Measurements from ENCODE around the gene PHAF1.

PHAF1 gene

DNA sequence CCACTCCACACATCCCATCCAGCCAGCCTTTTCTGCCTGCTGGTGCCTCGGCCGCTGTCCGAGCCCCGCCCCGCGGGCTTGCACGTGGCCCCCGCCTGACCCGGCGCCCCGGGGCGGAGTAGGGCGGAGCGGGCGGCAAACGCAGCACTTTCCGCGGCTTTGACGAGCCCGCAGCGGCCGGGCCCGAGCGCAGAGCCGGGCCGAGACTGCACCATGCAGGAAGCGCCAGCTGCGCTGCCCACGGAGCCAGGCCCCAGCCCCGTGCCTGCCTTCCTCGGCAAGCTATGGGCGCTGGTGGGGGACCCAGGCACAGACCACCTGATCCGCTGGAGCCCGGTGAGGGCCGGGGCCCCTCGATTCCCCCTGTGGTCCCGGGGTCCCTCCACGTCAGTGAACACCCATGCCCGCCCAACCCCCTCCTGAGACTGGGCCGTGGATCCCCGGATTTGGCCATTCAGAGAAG is 54.9 kb downstream of the PHAF1 start, which contains the start of gene HSF4:
Gene HSF4, plus strand, starts transcription at position 147 of the 463 bp plus-strand sequence. Its CDS starts 67 bp downstream, at position 214.
- no peak for DNase-seq

DNA sequence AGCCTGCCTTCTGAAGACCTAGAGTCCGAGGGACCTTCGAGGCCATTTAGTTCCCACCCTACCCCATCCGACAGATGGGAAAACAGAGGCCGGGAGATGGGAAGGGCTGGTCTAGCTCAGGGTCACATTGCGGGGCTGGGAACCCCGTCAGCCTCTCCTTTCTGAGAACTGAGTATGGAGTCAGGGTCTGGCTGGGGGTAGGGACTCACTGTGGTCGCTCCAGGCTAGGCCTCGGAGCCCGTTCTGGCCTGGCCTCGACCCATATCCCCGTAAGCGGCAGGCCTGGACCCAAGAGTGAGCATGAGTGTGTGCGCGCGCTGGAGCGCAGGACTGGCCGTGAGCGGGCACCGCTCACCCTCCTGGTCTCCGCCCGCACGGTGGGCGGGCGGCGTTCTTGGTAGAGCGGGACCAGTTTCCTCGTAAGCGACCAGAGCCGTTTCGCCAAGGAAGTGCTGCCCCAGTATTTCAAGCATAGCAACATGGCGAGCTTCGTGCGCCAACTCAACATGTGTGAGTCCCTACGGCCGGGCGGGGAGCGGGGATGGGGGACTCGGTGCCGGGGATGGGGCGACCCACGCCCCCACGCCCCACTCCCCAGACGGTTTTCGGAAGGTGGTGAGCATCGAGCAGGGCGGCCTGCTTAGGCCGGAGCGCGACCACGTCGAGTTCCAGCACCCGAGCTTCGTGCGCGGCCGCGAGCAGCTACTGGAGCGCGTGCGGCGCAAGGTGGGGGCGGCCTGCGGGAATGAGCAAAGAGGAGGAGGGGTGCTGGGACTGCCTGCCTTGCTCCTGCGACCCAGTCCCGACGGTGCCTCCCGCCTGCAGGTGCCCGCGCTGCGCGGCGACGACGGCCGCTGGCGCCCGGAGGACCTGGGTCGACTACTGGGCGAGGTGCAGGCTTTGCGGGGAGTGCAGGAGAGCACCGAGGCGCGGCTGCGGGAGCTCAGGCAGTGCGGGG is 55.7 kb downstream of the PHAF1 start:
- no peak for DNase-seq

DNA sequence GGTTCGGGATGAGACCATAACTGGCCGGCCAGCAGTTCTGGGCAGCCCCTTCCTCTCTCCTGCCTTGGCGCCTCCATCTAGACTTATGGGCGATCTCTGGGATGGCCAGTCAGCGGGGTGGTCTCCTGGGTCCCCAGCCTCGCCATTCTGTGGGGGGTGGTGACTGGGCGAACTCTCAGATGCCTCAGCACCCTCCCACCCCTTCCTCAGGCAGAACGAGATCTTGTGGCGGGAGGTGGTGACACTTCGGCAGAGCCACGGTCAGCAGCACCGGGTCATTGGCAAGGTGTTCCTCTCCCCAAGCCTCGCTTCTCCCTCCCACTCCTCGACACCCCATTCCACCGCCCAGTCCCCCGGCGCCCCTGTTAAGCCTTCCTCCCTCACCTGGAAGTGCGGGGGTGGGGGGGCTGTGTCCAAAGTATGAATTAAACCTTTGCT is 56.4 kb downstream of the PHAF1 start:
- no peak for DNase-seq

DNA sequence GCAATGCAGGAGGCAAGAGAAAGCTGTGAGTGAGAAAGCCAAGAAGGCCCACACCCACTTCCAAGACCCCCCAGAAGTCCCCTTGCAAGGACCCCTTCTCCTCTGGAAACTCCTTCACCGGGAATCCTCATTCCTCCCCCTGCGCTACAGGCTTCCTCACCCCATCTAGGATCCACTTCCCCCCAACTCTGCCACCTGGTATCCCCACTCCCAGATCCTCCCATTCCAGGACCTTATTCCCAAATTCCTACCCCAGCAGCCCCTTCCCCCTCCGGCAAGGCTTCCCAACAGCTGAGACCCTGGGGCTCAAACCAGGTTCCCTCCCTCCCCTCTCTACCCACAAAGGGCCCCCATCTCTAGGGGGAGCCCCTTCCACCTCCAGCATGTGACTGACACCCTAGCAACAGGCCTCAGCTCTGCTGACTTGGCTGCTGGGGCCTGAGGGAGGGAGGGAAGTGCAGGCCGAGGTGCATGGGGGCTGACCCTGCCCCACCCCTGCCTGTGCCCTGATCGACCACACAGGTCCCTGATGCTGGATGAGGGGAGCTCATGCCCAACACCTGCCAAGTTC is 56.9 kb downstream of the PHAF1 start:
- DNase-seq = no peak

DNA sequence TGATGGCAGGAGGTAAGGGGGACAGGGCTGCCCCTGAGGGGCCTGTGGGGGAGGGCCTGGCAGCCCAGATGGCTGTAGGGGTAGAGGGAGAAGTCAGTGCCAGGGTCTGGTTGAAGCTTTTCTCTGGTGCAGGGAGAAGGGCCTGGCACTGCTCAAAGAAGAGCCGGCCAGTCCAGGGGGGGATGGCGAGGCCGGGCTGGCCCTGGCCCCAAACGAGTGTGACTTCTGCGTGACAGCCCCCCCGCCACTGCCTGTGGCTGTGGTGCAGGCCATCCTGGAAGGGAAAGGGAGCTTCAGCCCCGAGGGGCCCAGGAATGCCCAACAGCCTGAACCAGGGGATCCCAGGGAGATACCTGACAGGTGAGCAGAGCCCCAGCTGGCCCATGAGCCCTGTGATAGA is 57.8 kb downstream of the PHAF1 start:
- no peak for DNase-seq

DNA sequence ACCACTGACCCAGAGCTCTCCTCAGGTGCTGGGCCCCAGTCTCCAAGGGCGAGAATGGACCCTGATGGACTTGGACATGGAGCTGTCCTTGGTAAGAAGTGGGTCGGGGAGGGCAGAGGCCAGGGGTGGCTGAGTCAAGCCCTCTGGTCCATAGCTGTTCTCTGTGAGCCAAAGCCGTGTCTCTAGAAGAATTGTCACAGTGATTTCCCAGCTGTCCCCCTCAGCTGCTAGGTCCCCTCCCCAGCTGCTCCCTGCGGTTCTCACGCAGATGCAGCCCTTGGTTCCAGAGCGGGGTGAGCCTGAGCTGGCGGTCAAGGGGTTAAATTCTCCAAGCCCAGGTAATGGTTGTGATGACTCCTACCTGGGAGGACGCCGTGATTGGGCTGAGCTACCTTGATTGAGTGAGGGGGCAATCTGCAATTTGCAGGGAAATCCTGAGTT is 59.3 kb downstream of the PHAF1 start:
- no peak for DNase-seq

DNA sequence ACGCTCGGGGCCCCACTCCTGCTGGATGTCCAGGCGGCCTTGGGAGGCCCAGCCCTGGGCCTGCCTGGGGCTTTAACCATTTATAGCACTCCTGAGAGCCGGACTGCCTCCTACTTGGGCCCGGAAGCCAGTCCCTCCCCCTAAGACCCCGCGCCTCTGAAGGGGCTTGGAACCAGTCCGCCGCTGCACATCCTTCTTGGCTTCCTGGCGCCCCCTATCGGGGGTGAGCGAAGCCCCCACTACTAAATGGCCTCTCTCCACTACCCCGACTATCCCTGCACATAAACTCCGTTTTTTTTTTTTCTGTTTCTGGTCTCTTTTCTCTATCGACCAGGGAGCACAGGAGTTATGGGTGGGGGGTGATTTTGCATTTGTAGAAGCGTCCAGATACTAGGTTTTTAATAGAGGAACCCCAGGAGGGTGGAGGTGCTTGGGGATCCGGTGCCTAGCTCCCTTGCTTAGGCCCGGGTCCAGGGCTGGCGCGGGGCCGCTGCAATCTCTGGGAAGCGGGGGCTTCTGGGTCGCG is 60.0 kb downstream of the PHAF1 start:
- DNase-seq = no peak

DNA sequence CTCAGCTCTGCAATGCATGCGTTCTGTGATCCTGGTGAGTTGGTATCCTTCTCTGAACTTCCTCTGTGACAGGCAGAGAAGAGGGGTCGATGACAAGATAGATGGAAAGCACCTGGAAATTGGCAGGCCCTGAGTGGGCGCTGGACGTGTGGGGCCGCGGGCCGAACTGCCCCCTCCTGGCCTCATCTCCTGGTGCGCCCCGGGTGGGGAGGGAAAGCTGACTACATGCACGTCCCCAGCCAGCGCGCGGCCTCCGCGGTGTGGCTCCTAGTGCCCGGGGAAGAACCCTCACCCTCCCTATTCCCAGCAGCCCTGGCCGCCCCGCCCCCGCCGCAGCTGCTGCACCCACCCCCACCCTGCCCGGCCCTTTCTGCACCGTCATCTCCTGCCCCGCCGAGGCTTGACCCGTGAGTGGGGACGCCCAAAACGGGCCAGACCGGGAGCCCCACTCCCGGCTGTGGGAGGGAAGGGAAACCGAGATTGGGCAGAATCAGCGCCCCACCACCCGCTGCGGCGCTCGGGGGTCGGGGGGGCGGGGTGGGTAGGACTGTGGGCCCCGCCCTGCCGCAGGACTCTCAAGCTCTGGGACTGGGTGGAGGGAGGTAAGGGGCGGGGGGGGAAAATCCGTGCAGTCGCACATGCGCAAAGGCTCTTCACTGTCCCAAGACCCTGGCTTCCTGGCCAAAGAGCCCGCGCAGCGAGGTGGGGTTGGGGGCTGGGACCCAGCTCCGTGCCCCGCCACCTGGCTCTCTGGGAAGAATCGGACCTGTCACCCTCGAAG is 60.6 kb downstream of the PHAF1 start, which contains the start of gene NOL3:
Gene NOL3, plus strand, starts transcription at position 371 of the 781 bp plus-strand sequence.
- peak; percentile 32 for DNase-seq

DNA sequence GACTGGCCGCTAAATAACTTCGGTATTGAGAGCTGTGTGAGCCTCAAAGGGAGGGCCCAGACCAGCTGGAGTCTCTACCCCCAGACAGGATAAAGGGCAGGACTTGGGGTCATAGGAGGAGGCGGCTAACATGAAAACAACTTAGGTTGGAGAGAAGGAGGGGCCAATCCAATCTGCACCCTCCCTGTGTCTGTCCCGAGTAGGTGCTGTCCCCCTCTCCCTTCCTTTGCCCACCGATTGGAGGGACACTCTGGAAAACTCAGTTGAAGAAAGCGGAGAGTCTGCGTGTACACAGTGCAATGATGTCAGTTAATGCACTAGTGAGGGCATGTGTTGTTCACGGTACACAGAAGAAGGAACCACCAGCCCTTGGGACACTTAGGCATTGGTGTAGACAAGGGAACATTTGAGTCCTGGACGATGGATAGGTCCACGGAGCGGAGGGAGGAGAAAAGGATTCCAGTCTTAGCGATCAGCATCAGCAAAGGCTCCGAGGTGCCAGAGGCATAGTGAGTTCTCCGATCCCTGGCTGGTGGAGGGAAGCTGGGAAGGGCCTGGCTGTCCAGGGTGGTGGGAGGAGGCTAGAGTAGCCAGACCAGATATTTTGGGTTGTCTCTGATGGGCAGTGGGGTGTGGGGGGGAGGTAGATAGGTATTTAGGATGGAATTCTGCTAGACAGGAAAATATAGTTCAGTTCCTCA is 61.4 kb downstream of the PHAF1 start:
- no peak for DNase-seq

DNA sequence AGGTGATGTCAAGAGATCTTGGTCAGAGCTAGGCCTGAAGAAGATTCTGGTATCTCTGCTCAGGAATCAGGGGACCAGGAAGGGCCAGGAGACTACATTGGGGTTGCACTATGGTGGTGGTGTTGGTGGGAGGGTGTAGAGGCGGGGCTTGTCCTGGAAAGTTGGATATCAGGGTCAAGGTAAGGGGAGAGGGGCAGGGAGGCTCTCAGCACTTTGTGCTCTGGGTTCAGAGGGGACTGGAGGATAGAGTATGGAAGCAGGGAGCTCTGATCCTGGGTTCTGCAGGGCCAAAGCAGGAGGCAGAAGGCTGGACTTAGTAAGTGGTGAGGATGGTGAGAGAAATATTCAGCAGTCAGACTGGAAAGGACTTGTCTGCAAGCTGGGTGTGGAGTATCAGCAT is 63.6 kb downstream of the PHAF1 start:
- no peak for DNase-seq

DNA sequence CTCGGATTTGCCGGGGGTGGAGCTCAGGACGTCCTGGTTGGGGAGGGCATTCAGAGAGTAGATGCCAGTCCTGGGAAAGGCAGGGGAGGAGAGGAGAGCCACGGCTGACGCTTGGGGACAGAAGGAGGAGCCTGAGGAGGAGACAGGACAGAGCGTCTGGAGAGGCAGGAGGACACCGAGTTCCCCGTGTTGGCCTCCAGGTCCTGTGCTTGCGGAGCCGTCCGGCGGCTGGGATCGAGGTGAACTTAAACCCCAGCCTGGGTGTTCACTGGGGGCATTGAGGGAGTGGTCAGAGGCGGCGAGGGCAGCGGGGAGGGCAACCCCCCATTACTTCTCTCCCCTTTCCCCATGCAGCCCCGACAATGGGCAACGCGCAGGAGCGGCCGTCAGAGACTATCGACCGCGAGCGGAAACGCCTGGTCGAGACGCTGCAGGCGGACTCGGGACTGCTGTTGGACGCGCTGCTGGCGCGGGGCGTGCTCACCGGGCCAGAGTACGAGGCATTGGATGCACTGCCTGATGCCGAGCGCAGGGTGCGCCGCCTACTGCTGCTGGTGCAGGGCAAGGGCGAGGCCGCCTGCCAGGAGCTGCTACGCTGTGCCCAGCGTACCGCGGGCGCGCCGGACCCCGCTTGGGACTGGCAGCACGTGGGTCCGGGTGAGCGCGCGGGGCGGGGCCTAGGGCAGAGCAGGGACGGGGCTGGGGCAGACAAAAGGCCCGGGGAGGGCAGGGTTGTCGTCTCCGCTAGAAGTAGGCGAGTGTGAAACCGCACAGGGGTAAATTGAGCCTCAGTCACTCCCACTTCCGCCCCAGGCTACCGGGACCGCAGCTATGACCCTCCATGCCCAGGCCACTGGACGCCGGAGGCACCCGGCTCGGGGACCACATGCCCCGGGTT is 64.3 kb downstream of the PHAF1 start:
- DNase-seq = peak; percentile 58

DNA sequence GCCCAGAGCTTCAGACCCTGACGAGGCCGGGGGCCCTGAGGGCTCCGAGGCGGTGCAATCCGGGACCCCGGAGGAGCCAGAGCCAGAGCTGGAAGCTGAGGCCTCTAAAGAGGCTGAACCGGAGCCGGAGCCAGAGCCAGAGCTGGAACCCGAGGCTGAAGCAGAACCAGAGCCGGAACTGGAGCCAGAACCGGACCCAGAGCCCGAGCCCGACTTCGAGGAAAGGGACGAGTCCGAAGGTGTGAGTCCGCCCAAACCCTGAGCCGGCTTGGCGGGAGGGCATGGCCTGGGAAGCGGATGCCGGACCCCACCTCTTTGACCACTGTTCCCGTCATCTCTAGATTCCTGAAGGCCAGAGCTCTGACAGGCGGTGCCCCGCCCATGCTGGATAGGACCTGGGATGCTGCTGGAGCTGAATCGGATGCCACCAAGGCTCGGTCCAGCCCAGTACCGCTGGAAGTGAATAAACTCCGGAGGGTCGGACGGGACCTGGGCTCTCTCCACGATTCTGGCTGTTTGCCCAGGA is 65.0 kb downstream of the PHAF1 start:
- DNase-seq = no peak

DNA sequence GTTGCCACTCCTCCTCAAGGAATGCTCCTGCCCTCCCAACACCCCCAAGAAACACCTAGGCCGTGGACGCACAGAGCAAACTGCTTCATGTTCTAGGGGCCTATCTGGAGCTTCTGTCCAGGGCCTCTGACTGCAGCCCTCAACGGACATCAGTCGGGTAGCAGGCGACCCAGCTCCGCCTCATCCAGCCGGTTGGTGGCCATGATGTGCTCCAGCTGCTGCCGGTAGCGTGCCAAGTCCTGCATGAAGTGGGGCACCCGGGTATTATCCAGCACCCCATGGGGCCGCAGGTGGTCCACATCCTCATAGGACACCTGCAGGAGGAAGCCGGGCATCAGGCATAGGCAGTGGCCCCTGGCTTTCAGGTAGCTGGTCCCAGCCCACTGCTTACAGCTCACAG is 66.9 kb downstream of the PHAF1 start:
- DNase-seq = no peak

DNA sequence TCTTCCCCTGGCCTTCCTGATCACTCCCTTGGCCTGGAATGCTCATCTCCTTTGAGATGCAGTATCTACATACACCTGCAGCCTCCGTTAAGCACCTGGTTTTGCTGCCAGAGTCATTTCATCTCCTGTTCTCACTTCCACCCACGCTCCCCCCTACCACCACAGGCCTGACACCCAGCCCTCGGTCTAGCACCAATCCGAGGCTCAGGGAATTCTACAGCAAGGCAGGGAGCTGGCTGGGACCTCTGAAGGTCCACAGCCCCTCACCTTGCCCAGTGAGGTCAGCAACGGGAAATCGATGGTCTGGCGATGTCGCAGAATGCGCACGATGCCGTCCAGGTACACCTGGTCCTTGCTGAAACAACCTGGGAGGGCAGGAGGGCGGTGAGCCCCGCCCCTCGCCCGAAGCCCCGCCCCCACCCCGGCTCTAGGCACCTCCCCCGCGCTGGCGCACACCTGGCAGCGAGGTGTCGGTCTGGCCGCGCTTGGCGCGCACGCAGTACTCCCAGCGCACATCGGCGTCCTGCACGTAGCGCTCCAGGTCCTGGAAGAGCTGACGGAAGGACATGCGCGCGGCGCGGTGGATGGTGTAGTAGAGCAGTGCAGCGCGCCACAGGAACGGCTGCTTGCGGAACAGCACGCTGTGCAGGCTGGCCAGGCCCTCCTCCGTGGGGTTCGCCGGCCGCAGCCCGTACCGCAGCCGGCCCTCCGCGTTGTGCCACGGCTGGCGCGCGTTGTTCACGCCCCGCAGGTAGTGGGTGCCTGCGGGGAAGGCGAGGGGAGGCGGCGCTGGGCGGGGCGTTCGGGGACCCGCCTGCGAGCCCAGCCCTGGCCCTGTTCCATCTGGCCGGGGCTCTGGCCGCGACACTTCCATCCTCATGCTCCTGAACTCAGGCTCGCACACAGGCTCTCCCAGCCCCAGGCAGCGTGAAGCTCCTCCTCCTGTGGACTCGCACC is 68.3 kb downstream of the PHAF1 start:
- DNase-seq = peak; percentile 60

DNA sequence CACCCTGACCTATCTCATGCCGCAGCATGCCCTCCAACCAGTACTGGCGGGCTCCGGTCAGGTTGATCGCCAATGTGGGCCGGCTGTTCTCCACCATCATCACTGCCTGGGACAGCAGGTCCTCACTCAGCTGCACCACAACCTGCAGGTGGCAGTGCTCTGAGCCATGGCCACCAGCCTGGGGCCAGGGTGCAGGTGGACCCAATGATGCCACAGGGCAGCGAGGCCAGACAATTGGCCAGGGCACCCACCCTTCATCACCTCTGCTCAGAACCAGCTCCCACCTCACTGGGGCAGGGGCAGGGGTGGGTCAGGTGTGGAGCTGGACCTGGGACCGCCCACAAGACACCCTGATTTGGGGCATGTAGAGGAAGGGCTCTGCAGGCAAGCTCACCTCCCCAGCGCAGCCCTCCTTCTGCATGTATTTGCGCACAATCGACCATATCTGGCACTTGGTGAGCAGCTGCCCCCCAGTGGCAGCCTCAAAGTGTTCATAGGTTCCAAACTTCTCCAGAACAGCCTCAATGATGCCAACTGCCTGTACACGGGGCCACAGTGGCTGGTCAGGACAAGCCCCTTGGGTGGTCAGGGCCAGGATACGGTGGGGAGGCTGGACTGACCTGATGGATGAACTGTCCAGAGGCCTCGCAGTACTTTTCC is 69.8 kb downstream of the PHAF1 start:
- DNase-seq = no peak

DNA sequence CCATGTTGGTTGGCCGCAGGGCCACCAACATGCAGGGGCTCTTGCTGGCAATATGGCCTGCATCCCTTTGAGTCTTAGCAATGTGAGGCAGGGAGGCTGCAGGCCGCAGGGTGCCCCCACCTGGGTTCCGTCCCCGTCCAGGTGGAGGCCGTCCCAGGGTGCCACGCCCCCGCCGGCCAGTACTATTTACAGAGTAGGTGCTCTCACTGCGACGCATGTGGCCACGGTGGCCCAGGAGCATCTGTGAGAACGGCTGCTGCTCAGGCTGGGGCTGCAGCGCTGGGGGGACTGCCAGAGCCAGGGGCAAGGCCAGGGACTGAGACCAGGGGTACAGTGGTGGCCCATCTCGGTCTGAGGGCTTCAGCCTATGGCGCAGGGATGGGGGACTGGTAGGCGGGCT is 70.4 kb downstream of the PHAF1 start:
- DNase-seq = no peak

DNA sequence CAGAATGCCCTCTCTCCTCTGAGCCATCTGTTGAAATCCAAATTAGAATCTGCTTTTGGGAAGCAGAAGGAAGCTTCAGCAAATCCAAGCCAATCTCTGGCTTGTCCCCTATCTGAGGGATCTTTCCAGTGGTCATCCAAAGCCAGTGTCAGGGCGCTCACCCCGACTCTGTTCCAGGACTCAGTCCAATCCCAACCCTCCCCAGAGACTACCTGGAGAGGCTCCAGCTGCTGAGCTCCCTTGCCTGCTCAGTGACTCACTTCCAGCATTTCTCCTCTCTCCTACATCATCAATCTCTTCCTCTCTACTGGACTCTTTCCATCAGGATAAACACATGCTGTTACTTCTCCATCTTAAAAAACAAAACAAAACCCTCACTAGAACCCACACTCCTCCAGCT is 71.6 kb downstream of the PHAF1 start:
- DNase-seq = no peak

DNA sequence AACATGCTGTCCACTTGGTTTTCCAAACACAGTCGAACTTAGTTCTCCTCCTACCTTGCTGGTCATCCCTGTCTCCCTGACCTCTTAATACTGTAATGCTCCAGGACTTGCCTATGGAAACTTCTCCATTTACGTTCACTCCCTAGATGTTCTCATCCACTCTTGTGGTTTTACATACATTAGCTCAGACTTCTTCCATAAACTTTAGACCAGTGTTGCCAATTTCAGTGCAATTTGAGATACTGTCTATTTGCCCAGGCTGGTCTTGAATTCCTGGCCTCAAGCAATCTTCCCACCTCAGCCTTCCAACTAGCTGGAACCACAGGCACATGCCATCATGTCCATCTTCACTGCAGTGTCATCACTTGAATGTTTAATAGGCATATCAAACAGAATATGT is 72.5 kb downstream of the PHAF1 start:
- DNase-seq = no peak

DNA sequence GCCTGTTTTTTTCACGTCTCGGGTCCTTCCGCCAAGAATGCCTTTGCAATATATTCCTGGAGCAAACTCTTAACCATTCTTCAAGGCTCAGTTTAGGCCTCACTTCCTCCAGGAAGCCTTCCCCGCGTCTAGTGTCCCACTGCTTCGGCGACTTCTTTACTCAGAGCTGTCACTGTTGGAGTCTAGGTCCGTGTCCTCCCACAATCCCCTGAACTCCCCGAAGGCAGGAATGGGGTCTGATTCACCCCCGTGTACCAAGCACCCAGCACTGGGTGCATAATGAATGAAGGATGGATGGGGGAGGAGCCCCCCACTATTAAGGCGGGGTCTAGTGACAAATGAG is 73.5 kb downstream of the PHAF1 start:
- no peak for DNase-seq

Data from stimulated activated naive CD4-positive, alpha-beta T cell treated with Interleukin-2 at 50 U/mL for 16 hours (primary cell).